Right lobe of liver (tissue), 4 donors: ENCODE data around the gene CACNB4.

Source experiments
- POLR2A ChIP-seq: fragments of 450-650 bp; IDR thresholded peaks from one replicate; pipeline ENCODE4 v1.6.1; 2017; ENCODE audit warnings: antibody characterized with exemption, mild to moderate bottlenecking
- TF ChIP-seq, protein P1 (sequence below), 4 donors: fragments of 200-600 bp in 3 of 4; fragments of 450-650 bp in 1 of 4; IDR thresholded peaks; one replicate each; pipeline versions ENCODE4 v1.5.1 to v1.8.0; 2016 to 2022; ENCODE audit warnings: antibody characterized with exemption in 4 of 4, mild to moderate bottlenecking in 2 of 4
- donor health status: DM: no; HTN: no; CAD: no.
- donor health status: DM: no; HTN: no; CAD: no.
- donor health status: DM: no; HTN: yes; CAD: no.

DNA sequence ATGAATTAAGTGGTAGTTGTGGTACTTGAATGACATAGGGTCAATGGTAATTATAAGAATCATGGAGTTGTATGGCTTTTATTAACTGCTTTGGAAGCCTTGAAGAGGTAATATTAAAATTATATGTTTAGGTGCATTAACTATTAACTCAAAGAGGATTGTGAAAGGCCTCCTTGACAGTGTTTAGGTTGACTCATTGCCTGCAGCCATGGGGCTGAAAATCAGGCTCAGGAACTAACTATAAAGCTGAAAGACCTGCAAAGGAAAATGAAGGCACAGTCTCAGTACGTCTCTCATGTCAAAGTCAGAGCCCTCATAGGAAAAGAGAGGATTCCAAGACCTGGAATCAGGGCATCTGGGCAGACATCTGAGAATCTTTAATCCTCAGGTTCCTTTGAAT lies 31.0 kb downstream of the CACNB4 start:
- TF ChIP-seq, protein P1, sequence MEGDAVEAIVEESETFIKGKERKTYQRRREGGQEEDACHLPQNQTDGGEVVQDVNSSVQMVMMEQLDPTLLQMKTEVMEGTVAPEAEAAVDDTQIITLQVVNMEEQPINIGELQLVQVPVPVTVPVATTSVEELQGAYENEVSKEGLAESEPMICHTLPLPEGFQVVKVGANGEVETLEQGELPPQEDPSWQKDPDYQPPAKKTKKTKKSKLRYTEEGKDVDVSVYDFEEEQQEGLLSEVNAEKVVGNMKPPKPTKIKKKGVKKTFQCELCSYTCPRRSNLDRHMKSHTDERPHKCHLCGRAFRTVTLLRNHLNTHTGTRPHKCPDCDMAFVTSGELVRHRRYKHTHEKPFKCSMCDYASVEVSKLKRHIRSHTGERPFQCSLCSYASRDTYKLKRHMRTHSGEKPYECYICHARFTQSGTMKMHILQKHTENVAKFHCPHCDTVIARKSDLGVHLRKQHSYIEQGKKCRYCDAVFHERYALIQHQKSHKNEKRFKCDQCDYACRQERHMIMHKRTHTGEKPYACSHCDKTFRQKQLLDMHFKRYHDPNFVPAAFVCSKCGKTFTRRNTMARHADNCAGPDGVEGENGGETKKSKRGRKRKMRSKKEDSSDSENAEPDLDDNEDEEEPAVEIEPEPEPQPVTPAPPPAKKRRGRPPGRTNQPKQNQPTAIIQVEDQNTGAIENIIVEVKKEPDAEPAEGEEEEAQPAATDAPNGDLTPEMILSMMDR (IDR thresholded peaks at IDR 0.05), result no peak
- no peak for TF ChIP-seq POLR2A
